Smooth muscle cell of the brain vasculature (primary cell): ENCODE data around the gene HSD17B7.
"Not testable (repeated sequence)": the region's sequence is repeated elsewhere in the genome, so short reads cannot be mapped to it uniquely, and the experiment has no call there.

Experiments used
- DNase-seq: peaks from one replicate; pipeline ENCODE4 v3.0.0-alpha.2; 2012; ENCODE audit warnings: low read depth, low spot score

Gene HSD17B7, protein sequence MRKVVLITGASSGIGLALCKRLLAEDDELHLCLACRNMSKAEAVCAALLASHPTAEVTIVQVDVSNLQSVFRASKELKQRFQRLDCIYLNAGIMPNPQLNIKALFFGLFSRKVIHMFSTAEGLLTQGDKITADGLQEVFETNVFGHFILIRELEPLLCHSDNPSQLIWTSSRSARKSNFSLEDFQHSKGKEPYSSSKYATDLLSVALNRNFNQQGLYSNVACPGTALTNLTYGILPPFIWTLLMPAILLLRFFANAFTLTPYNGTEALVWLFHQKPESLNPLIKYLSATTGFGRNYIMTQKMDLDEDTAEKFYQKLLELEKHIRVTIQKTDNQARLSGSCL

DNA sequence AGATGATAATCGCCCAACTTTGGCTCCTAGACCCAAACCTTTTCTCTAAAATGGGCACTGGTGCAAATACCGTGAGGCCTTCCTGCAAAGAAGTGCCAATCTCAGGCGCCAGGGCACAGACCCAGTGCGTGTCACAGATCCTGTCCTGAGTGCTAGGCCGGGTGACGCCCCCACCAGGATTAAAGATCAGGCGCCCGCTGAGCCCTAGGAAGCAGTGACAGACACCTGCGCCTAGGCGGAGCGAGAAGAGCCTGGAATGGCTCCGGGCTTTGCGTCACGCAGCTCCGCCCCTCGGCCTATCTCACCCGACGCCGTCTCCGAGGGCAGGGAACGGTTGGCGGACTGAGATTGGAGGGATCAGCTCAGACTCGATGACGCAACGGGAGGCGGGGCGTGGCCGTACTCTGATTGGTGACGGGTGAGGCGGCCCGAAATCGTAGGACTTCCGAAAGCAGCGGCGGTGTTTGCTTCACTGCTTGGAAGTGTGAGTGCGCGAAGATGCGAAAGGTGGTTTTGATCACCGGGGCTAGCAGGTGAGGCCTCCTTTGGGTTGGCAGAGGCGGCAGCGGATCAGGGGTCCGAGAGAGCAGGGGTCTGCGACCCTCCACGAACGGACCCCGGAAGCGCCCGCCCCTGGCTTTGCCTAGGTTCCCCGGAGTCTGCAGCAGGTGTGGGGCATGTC is at the start of gene HSD17B7:
Gene HSD17B7 (plus strand): TSS at position 400 of the 682 bp plus-strand sequence. CDS start 99 bp downstream, at position 499.
- DNase-seq = not testable (repeated sequence)

DNA sequence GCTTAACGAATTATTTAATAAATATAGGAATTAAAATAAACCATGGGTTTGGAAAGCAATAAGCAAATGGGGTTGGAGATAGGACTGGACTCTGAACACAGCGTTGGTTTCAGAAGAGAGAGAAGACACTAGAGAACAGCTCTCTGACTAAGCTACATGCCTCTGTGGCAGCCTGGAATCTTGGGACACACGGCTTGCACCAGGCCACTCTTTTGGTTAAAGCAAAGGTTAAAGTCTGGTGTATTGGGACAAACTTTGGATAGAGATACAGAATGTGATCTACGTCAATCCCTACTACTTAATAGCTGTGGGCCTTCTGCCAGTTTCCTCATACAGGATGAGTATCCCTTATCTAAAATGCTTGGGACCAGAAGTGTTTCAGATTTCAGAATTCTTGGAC is 49.7 kb upstream of the HSD17B7 start:
- no peak for DNase-seq

DNA sequence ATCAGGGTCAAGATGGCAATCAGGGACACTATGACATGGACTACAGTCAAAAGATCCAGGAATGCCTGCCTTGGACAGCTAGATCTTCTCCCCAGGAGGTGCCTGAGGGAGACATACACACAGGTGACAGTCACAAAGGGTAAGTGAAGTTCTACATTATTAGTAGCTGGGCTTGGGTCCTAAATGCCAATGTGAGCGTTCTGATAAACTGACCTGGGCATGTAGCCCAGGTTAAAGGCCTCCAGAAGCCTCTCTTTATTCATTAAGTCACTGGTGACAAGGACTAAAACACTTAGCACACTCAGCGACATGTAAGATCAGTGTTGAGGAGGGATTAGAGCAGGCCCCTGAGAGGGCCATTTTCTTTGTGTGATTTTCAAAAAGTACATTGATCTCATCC is 48.9 kb upstream of the HSD17B7 start:
- DNase-seq = no peak

DNA sequence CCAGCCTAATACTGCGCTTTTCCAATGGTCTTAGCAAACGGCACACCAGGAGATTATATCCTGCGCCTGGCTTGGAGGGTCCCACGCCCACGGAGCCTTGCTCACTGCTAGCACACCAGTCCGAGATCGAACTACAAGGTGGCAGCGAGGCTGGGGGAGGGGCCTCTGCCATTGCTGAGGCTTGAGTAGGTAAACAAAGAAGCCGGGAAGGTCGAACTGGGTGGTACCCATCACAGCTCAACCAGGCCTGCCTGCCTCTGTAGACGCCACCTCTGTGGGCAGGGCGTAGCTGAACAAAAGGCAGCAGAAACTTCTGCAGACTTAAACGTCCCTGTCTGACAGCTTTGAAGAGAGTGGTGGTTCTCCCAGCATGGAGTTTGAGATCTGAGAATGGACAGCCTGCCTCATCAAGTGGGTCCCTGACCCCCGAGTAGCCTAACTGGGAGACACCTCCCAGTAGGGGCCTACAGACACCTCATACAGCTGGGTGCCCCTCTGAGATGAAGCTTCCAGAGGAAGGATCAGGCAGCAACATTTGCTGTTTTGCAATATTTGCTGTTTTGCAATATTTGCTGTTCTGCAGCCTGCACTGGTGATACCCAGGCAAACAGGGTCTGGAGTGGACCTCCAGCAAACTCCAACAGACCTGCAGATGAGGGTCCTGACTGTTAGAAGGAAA is 44.1 kb upstream of the HSD17B7 start:
- not testable (repeated sequence) for DNase-seq

DNA sequence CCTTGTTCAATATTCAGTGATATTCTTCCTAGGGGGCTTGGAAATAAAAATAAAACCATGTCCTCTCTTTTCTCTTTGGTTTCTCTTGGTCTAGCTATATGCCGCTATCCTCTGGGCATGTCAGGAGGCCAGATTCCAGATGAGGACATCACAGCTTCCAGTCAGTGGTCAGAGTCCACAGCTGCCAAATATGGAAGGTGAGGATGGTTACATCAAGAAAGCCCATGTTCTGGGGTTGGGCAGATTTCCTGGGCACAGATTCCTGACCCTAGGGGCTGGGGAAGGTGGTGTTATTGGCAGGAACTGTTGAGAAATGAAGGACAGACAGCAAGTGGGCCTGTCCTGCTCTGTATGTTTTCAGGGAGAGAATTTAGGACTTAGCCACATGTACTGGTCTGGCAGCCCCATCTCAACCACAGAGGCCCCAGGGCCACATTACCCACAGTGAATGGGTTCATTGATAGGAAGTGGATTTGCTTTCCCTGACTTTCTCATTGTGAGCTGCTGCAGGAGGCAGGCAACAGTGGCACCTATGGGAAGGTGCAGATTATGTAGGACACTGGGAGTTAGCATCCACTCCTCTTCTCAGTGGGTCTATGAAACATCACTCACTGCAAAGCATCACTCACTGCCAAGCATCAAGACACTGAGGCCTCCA is 37.4 kb upstream of the HSD17B7 start:
- no peak for DNase-seq

DNA sequence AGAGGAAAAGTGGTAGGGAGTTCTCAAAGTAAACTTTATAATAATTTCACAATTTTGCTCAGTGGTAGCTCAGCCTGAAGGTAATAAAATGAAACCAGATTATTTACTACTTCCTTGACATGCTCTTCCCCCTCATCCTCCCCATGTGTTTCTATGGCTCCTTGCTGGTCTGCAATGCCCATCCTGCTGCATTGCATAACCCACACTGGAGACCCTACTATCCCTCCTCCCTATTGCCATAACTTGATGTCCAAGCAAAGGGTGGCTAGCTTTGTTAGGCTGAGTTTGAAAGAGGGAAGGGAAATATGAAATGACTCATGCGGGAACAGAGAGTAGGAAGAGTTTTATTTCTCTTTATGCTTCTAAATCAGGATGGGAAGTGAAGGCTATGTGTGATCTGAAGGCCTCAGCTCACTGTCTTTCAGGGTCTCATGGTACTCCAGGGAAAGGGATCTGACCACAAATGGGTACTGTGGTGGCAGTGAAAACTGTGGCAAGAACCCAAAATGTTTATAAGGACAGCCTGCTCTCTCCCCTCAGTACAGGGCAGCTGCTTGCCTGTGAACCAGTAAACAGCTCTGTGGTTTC is 36.4 kb upstream of the HSD17B7 start:
- DNase-seq = no peak

DNA sequence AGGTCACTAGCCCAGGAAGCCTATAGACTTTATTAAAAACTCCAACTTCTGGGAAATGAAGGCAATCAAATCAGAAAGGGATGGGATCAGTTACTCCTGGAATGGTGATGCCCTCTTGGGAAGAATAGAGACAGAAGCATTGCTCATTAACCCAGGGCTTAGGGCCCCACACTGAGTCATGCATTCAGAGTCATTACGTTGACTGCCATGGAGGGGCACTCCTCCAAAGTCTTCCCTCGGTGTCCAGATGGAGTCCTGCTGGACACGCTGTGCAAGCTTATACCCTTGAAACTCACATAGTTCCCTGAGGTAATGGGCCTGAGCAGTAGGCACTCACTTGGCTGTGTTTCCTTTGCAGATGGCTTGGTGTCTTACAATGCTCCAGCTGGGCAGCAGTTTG is 35.2 kb upstream of the HSD17B7 start:
- no peak for DNase-seq

DNA sequence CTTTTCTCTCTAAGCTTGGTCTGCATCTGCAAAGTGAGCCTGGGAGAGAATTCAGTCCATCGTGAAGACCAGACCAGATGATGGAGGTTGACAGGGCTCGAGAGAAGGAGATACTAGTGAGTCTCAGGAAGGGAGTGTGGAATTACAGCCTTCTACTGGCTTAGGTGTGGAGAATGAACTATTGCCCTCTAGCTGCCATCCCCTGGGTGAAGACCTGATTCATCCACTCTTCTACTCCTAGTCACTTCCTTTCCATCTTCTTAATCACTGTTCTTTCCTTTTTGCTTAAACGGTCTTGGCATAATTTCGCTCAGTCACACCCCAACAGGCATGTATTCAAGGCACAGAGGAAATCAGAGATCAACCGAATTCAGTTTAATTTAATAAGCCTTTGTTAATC is 34.0 kb upstream of the HSD17B7 start:
- no peak for DNase-seq

DNA sequence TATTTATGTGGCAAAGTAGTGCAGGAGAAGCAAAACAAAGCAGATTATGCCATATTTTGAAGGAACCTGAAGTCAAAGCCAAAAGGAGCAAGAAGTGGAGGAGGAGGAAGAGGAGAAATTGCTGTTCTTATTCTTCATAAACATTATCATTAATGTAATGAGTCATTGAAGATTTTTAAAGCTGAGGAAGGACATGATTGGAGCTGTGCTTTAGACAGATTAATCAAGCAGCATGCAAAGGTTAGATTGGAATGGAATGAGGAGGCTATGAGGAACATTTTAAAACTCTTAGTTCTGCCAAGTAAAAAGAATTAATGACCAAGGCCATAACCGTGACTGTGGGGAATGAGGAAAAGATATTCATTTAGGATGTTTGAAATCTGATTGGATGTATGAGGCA is 33.0 kb upstream of the HSD17B7 start:
- no peak for DNase-seq

DNA sequence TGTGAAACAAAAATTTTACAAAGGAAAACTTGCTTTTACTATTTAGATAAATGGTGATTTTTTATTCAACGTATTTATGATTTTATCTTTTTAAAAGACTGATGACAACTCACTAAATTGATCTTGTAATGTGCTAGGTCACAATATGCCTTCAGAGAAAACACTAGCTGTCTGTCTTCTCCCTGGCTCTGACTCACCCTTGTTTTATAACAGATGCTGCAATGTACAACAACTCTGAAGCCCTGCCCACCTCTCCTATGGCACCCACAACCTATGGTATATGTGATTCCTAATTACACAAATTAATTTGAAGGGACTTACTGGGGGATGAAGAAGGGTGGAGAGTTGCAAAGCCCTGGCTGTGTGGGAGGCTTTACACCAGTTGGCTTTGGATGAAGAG is 24.7 kb upstream of the HSD17B7 start:
- DNase-seq = no peak

DNA sequence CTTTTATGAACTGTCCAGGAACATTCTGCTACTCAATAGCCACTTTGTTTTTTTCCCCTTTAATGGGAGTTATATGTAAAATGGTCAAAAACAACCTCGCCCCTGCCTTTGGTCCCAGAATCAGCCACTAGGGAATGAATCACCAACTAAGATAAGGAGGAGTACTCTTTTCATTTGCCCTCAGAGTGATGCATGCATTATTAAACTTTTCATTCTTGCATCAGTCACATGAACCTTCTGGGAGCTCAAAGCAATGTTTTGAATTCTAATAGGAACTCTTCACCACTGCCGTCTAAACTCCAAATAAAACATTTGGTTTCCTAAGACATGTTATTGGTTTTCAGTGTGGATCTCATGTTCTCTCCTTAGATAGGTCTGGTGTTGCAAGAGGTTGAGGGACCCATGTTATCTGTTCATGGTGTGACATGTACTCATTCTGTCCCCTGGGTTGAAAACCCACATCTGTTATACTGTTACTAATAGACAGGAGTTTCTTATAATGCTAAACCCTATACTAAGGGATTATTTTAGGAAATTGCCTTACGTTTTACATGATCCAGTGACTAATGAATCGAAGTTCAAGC is 17.8 kb upstream of the HSD17B7 start:
- DNase-seq = no peak

DNA sequence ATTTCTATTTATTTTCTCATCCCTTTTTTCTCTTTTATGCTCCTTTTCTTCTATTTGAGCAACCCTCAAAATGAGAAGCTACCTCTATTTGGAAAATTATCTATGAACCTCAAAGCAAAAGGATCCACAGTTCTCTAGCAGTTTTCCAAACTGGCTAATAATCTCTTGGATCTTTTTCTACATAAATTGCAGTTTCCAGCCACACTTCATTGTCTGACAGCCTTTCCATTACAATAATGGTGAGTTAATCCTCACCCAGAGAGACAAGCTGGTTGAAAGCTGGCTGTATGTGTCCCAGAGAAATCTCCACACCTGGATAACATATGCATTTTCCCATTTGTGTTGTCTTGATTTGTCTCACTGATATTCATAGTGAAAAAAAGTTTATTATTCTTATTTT is 16.5 kb upstream of the HSD17B7 start:
- DNase-seq = no peak

DNA sequence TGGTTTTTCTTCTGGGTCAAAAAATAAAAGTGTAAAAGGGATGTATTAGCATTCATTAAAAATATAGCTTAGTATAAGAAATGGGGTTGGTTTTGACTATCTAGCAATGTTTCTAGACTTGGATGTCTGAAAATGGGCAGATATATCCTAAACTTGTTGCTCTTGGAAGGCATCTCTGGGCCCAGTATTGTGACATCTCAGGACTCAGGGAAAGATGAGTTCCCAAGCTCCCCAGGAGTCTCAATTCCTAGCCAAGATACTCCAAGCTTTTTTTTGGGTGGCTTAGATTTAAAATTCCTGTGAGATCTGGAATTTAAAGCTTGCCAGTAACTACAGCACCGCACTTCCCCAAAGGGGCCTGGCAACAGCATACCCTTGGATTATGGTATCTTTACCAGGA is 11.5 kb upstream of the HSD17B7 start:
- no peak for DNase-seq

DNA sequence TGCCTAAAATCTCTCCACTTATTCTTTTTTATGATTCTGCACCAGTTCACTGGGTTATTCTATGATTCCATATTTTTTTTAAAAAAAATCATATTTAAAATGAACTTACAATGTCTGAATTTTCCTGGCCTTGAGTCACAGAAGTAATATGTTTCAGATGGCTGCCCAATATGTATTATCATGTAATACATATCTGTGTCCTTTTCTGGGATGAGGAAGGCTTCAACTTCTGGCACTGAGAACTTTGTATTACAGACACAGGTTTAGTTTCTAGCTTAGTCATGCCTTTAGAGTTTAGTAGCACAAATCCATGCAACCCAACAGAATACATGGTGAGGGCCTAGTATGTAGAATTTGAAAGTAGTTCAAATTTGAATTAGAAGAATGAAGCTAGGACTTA is 7.8 kb upstream of the HSD17B7 start:
- no peak for DNase-seq

DNA sequence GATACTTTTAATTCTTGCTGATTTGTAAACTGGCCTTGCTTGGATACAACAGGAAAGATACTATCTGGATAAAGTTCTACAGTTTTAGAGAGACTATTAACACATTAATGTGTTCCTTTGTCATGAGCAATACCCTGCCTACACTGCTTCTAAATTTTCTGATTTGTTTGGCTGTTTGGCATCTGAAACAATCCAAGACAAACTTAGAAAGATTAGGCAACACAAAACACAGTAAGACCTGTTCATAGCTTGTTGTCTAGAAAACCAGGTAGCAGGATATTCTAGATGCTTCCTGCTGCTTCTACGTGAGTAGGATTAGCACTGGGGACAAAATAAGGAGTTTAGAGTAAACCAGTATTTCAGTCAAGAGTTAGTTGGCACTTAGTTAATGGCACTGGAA is 5.6 kb upstream of the HSD17B7 start:
- not testable (repeated sequence) for DNase-seq

DNA sequence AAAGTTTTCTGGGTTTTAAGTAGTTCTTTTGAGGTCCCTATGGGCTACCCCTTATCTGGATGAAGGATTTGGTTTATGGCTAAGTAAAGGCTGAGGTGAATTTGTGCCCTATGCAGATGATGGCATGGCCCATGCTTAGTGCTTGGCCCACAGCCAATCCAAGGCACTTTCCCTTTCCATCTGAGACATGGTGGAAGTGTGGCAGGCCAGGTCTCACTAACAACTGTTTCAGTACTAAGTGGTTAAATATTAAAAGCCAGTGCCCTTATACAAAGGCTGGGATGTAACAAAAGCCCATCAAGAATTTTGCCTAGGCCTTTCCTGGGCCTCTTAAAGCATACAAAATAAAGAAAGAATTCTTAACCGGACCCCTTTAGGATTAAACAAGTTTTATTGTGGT is 1.7 kb upstream of the HSD17B7 start:
- DNase-seq = not testable (repeated sequence)

DNA sequence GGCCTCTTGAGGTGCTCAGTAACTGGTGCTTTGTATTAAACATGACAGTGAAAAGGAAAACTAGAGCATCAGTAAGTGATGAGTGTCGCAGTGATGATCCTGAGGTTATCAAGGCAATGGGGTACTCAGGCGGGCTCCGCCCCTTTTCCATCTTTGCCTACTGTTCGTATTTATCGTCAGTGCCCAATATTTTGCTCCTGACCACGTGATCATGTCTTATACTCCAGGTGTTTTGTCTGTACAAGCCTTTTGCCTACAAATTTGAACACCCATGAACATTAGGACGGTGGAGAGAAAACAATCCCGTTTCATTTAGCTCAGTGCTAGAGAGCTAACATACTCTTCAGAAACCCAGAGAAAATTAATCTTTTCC is 469 bp downstream of the HSD17B7 start:
- DNase-seq = not testable (repeated sequence)

DNA sequence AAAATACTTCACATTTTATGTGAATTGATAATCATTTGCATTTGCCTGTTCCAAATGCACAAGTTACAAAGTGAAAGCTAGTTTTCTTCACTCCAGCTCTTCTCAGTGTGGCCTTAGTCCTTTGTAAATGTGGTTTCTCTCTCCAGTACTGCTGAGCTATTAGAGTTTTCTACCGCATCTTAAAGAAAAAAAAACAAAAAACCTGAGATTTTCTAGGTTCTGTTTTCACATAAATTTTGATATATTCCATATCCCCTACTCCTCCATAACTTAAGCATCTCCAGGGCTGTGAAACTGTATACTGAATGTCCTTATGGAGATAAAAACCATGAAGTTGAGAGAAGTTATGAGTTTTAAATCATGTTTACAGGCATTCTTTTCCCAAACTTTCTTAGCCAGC is 3.8 kb downstream of the HSD17B7 start:
- not testable (repeated sequence) for DNase-seq

DNA sequence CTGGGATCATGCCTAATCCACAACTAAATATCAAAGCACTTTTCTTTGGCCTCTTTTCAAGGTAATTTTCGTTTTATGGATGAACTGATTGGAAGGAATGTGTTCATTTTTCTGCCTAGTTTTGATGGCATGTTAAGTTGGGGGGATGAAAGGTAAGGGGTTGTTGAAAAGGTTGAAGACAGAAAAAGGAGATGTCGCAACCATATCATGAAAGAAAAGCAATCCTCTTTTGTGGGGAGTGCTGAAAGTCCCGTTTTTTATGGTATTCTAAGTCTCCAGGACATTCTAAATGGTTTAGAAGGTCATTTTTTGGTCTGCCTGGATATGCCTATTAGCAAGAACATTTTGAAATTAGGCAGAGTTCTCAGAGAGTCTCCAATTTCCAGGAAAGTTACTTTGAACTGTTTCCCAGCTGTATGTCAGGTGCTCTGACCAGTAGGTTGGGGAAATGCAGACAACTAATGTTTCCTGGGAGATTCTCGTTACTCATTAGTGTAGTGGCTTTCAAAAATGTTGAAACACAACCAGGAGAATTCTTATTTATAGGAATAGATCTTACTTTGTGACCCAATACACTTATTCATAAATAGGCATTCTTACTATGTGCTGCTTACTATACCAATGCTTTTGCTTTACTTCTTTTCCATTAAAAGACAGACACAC is 6.2 kb downstream of the HSD17B7 start:
- DNase-seq = not testable (repeated sequence)

DNA sequence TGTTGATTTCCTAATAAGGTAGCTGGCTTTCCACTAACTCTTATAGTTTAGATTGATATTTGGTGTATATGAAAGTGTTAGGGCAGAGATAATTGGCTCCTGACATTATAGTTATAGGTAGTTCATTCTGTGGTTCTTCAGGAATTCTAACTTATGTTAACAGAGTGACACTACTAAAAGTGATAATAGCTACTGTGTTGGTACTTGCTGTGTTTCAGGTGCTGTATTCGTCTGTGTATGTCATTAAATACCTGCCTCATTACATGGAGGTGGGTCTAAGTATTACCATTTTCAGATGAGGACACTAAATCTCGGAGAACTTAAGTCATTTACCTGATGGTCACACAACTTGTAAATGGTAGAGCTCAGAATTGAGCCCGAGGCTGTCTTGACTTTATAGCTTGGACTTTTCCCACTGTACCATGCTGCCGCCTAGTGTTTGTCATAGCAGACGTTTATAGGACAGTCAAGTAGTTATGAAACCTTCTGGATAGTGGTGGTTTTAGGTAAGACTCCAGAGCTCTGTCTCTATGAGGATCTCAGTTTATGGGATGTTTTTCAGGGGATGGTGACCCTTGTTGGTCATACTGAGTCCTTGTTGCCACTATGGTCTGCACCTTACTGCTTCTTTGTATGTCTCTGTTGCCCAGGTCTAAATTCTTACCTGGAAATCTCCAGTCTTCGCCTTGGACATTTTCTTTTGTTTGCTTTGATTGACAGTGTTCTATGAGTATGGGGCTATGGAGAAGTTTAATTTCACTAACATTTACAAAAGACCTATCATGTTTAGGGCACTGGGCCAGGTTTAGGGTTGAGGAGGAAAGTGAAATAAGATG is 9.7 kb downstream of the HSD17B7 start:
- DNase-seq = peak; percentile 33
